ENCODE results near the gene SNAP23. TPM values are rescaled to one million over a fixed set of nuclear protein-coding genes. Genes with fewer than 3 reads are reported as not detected.
"Not testable (repeated sequence)": the region's sequence is repeated elsewhere in the genome, so short reads cannot be mapped to it uniquely, and the experiment has no call there.

Gene SNAP23
- total RNA-seq, 1 donor from 2014 or later, result 62.3 TPM

DNA sequence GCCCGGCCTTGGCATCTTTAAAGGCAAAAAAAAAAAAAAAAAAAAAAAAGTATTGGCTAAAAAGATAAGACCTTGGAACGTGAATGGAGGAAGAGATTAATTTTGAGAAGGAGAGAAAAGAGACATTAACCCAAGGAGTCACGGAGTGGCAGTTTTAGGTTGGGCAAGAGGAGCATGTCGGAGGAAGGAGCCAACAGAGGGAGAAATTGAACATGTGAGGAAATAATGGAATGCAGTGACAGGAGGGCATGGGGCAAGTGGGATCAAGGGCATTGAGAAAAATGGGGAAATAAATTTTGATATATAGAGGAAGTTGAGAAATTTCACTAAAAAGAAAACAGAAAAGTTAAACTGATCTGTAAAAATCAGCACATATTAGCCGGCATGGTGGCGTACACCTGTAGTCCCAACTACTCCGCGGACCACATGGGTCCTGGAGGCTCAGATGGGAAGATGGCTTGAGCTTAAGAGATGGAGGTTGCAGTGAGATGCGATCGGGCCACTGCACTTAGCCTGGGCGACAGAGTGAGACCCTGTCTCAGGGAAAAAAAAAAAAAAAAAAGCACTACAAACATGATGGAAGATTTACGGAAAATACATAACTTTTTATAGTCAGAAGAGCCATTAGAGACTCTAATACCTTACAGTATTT lies 54.4 kb downstream of the SNAP23 start:
- intact Hi-C loops (cut with micrococcal nuclease), result loop anchor here (2.0 to 5.0 kb wide), 3 partner anchors 25 to 278 kb away; partner anchors contain the start of genes GANC, STARD9 and TMEM87A

DNA sequence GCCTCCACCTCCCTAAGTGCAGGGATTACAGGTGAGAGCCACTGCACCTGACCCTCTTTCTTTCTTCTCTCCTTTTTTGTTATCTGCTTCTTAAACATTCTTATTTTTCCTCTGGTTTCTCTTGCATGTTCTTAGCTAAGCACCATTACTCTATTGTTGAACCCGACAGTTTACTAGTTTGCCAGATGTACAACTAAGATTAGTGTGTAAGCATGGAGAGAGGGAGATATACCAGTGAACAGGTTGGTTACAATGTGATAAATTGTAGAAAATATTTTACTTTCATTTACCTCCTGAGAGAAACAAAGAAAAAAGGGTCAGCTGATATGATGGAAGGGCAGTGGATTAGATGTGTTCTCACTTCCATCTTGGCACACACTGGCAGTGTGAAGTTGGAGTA lies 58.1 kb downstream of the SNAP23 start:
- intact Hi-C loops (cut with micrococcal nuclease), result no loop called here

DNA sequence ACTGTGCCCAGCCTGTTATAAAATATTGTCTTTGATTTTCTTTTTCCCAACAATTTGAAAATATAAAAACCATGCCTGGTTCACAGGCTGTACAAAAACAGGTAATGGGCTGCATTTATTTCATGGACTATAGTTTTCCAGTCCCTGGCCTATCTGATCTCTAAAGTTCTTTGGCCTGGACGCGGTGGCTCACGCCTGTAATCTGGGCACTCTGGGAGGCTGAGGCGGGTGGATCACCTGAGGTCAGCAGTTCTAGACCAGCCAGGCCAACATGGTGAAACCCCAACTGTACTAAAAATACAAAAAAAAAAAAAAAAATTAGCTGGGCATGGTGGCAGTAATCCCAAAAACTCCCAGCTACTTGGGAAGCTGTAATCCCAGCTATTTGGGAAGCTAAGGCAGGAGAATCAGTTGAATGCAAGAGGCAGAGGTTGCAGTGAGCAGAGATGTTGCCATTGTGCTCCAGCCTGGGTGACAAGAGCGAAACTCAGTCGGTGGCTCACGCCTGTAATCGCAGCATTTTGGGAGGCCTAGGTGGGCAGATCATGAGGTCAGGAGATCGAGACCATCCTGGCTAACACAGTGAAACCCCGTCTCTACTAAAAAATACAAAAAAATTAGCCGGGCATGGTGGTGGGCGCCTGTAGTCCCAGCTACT lies 61.2 kb downstream of the SNAP23 start:
- intact Hi-C loops (cut with micrococcal nuclease), result not testable (repeated sequence)

DNA sequence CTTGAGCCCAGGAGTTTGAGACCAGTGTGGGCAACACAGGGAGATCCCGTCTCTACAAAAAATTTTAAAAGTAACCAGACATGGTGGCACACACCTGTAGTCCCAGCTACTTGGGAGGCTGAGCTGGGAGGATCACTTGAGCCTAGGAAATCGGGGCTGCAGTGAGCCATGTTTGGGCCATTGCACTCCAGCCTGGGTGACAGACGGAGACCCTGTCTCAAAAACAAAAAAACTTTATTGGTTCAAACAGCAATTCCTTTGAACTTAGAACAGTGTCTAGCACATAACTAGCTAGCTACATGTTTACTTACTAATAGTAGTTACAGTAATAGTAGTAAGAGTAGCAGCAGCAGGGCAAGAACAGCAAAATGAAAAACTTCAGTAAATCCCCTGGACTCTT lies 63.3 kb downstream of the SNAP23 start:
- intact Hi-C loops (cut with micrococcal nuclease), result no loop called here

DNA sequence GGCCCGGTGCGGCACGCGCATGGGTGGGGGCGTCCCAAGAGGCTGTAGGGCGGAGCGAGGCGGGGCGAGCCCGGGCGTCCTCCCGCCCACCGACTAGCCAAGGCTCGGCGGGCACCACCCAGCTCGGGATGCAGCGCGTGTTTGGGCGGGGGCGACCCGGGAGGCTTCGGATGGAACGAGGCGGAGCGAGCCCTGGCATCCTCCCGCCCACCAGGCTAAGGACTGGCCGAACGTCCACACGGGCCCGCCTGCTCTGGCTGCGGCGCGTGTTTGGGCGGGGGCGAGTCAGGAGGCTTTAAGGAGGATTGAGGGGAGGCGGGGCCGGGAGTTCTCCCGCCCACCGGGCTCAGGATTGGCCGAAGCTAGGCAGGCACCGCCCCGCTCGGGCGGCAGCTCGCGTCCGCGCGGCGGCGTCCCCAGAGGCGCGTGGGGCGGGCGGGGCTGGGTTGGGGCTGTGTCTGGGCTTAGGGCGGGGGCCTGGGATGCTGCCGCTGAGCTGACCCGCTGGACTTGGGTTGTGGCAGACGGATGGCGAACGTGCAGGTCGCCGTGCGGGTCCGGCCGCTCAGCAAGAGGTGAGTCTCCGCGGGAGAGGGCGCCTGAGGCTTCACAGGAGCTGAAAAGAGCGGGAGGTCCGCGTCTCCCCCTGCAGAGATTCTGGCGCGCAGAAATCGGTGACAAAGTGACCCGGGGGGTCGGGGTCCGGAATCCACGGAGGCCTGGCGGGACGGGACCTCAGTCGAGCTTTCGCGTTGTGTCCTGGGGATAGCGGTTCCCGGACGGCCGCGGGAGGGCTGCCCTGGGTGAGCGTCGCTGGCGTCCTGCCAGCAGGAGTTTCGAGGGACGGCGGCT lies 80.0 kb downstream of the SNAP23 start, which contains the start of gene STARD9:
Gene STARD9, plus strand, starts transcription at position 419 of the 852 bp plus-strand sequence. Its CDS starts 110 bp downstream, at position 529.
- intact Hi-C loops (cut with micrococcal nuclease), result loop anchor here (1.0 to 5.0 kb wide), 5 partner anchors 27 to 1878 kb away; partner anchors contain the start of genes HAUS2, LRRC57, RAD51 and SNAP23

DNA sequence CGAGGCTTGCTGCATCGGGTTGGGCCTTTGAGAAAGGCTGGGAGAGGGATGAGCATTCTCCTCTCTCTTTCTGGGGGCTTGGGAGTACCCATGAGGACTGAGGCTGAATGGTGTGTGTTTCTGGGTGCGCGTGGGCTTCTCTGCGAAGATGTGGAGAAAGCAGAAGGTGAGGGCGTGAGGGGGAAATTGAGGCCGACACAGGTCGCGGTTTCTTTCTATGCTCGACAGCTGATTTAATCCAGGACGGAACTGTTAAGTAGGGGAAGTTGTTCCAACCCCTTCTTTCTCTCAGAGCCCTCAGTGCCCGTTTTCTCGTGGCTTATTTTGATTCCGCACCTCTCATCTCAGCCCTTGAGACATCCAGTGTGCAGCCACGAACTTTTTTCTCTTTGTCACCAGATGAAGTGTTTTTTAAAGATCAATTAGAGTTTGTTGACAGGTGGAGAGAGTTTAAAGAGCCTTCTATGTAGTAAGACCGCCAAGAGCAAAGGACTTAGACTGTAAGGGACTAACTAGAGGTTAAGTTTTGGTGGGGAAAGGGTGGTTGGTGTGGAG lies 80.7 kb downstream of the SNAP23 start:
- intact Hi-C loops (cut with micrococcal nuclease), result loop anchor here (5.0 kb wide), 1 partner anchor 1879 kb away; the partner anchor contains the start of gene RAD51

DNA sequence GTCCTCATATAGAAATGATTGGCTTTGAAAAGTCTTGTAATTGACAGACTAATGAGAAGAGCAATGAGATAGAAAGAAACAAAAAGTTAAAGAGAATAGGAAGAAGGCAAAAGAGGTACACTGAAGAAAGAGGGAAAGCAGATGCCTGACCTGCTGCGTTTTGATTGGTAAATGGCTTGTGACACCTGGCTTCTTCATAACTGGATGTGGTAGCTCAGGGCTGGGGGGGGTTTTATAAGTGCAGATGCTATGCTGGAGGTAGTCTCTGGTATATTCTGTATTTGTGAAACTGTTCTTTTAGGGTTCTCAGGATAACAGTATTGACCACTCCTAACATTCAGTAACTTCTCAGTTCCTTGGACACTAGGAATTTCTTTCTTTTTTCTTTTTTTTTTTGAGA lies 81.3 kb downstream of the SNAP23 start:
- intact Hi-C loops (cut with micrococcal nuclease), result loop anchor here (5.0 kb wide), 1 partner anchor 1879 kb away; the partner anchor contains the start of gene RAD51

DNA sequence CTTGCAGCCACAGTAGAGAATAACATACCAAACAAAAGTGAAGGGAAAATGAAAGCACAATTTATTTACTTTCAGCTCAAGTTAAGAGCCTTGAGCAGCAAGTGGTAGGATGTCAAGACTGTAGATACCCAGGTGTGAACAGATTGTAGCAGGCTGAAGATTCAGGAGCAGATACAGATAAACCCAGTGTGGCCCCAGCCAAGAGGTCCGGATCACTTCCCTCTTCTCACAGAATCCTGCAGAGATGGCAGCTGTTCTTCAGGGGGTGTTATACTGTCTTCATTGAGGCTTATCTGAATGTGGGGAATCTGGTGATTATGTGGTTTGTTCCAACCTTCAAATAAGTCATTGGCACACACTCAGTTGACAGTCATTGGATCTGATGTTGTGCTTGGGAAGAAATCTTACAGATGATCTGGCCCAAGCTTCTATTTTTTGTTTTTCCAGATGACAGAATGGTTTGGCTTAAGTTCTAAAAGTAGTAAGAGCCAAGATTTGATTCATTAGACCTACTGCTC lies 82.1 kb downstream of the SNAP23 start:
- intact Hi-C loops (cut with micrococcal nuclease), result loop anchor here (5.0 kb wide), 1 partner anchor 1880 kb away; the partner anchor contains the start of gene RAD51

DNA sequence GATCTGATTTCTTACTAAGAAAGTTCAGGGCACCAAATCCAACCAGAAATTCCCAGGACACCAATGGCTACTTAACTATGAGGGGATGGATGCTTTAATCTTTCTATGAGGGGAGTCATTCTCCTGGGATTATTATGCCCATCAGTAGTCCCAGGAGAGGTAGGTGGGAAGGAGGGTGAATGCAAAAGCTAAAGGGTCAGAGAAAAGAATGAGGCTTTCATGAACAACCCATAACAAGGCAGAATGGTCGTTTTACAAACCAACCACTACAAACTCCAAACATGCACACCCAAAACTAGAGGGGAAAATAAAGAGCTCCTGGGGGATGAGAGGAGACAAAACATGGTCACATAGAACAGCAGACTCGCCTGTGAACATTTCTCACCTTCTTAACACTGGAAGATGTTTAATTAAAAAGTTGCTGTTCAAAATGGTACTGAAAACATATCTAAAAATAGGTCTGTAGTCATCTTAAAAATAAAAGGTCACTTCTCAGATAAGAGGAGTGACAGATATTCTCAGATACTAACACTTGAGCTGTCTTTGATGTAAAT lies 83.6 kb downstream of the SNAP23 start:
- intact Hi-C loops (cut with micrococcal nuclease), result loop anchor here (5.0 kb wide), 1 partner anchor 1882 kb away; the partner anchor contains the start of gene RAD51

DNA sequence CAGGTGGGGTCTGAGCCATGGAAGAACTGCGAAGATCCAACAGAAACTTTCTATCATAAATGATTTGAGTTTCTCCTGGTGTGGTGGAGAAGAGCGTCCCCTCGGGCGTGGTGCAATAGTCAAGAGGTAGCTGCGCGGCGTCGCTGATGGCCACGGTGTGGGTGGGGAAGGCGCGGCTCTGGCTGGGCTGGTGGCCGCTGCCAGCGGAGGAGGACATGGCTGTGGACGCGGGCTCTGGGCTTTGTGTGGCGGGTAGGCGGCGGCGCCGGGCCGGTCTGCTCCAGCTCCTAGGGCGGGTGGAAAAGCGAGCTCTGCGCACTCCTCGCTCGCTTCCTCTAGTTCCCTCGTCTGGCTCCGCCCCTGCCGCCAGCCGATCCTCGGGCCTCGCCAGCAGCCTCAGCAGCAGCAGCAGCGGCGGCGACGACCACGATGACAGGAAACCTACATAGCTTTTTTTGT lies 85.9 kb downstream of the SNAP23 start:
- intact Hi-C loops (cut with micrococcal nuclease), result loop anchor here (1.0 kb wide), 1 partner anchor 27 kb away; no protein-coding TSS in a partner anchor

Other genes starting within 250 kb of the SNAP23 start
- 30.4 and 36.6 TPM in 2 replicates for gene GANC, start 222.4 kb upstream of the SNAP23 start, total RNA-seq
- 38.2 and 42.1 TPM in 2 replicates for gene TMEM87A, start 222.2 kb upstream of the SNAP23 start, total RNA-seq
- gene CAPN3, start 136.1 kb upstream of the SNAP23 start, total RNA-seq, result 3.1 and 4.7 TPM in 2 replicates
- gene ZNF106, start 4.5 kb upstream of the SNAP23 start, total RNA-seq, result 45.1 and 49.6 TPM in 2 replicates
- gene LRRC57, start 53.2 kb downstream of the SNAP23 start, total RNA-seq, result 22.4 and 24.3 TPM in 2 replicates
- 42.1 and 45.1 TPM in 2 replicates for gene HAUS2, start 53.2 kb downstream of the SNAP23 start, total RNA-seq
- 11.7 and 14.4 TPM in 2 replicates for gene STARD9, start 80.0 kb downstream of the SNAP23 start, total RNA-seq
- gene CDAN1, start 241.5 kb downstream of the SNAP23 start, total RNA-seq, result 21.7 and 27.6 TPM in 2 replicates

Measured in T-helper 2 cell treated with Interferon-gamma antibody and Interleukin-4, amounts not matched to agents 100 ng/mL and 5 ng/mL, for 36 hours (primary cell).